Heart left ventricle (tissue), 16 donors: Measurements from ENCODE around the gene ZNF391. TPM values are rescaled to one million over a fixed set of nuclear protein-coding genes. Genes with fewer than 3 reads are reported as not detected.

Experiments
- ATAC-seq, 4 donors: fragments of 200-7000 bp; cut with Tn5 transposase; one replicate each; pipeline ENCODE4 v1.9.1; 2020 to 2022; ENCODE audit warnings: moderate library complexity in 4 of 4, mild to moderate bottlenecking in 3 of 4, moderate number of reproducible peaks in 1 of 4
- DNase-seq, 5 donors: peaks; one replicate each; pipeline ENCODE4 v3.0.0-alpha.2; 2020
- H3K27ac ChIP-seq, 12 donors: fragments of 200-600 bp; sonication (generic) in 4 of 12; one replicate each; pipeline versions ENCODE4 v1.5.0 to v1.8.0; 2016 to 2022; ENCODE audit warnings: mild to moderate bottlenecking in 2 of 12
- H3K27me3 ChIP-seq, 9 donors: fragments of 200-600 bp; sonication (generic) in 2 of 9; one replicate each; pipeline versions ENCODE4 v1.5.1 to v1.8.0; 2016 to 2022; ENCODE audit warnings: mild to moderate bottlenecking in 3 of 9
- H3K36me3 ChIP-seq, 9 donors: fragments of 200-600 bp; sonication (generic) in 2 of 9; one replicate each; pipeline versions ENCODE4 v1.5.0 to v1.8.0; 2018 to 2022; ENCODE audit warnings: mild to moderate bottlenecking in 2 of 9
- H3K4me1 ChIP-seq, 12 donors: fragments of 200-600 bp; sonication (generic) in 4 of 12; one replicate each; pipeline versions ENCODE4 v1.5.0 to v1.8.0; 2016 to 2022; ENCODE audit warnings: mild to moderate bottlenecking in 3 of 12
- H3K4me3 ChIP-seq, 12 donors: fragments of 200-600 bp; sonication (generic) in 4 of 12; one replicate each; pipeline versions ENCODE4 v1.5.0 to v1.8.0; 2017 to 2022; ENCODE audit warnings: mild to moderate bottlenecking in 9 of 12, moderate library complexity in 4 of 12
- H3K9me3 ChIP-seq, 12 donors: fragments of 200-600 bp; sonication (generic) in 4 of 12; one replicate each; pipeline versions ENCODE4 v1.5.0 to v1.8.0; 2016 to 2022; ENCODE audit warnings: mild to moderate bottlenecking in 1 of 12
- CTCF ChIP-seq, 12 donors: fragments of 200-600 bp; sonication (generic) in 4 of 12; IDR thresholded peaks; one replicate each; pipeline versions ENCODE4 v1.5.0 to v1.8.0; 2018 to 2022; ENCODE audit warnings: antibody characterized with exemption in 12 of 12, mild to moderate bottlenecking in 5 of 12
- POLR2A ChIP-seq, 2 donors: fragments of 450-650 bp; IDR thresholded peaks; one replicate each; pipeline ENCODE4 v1.6.1; 2017; ENCODE audit warnings: antibody characterized with exemption in 2 of 2, mild to moderate bottlenecking in 2 of 2, moderate library complexity in 2 of 2
- WGBS, 4 donors: extraction: QIAGEN DNeasy Blood & Tissue Kit in 2 of 4; methylation state at CpG; one replicate each; pipeline versions ENCODE4 v1.1.5 to v1.1.7; 2013 to 2018; 5-methylcytosine and 5-hydroxymethylcytosine counted together
- intact Hi-C, 10 donors: fragments of 100-400 bp; cut with DNase I; formaldehyde crosslinking; loops; one replicate each; pipeline versions ENCODE4 v1.11.1 to v1.14.2; 2022
- polyA plus RNA-seq, 2 donors: library from polyadenylated mRNA; stranded (reverse); fragments of 200-250 nt; gene quantifications; one replicate each; pipeline ENCODE4 v1.2.3, GENCODE V29; 2013
- total RNA-seq, 9 donors: library from RNA; depleted of rRNA in 2 of 9; stranded (reverse); fragments of >200 nt in 2 of 9; fragmentation: NEBNext Ultra II Directional in 3 of 9; extraction: Animal tissue kit (Norgen Biotek cat#: 25700) in 3 of 9; gene quantifications; one replicate each; pipeline versions ENCODE4 v1.1.0 to v1.2.4, GENCODE V29; 2016 to 2023
- donor health status: ischemic (EF 13 %, LVEDD 7.1; RV severe dilation, severe dysfunction).
- donor health status: healthy with polysubstance abuse.
- donor health status: DM: no; HTN: yes; CAD: no.
- donor health status: DM: no; HTN: no; CAD: no.
- donor health status: ischemic (EF 25% LVEDD 6.9; RV normal size, moderate dysfunction).
- donor health status: ischemic (EF 25% LVEDD 5.7; RV mildly dilated, moderate dysfunction).
- donor health status: healthy.
- donor health status: DM: yes; HTN: yes; CAD: no.
- donor health status: ischemic (EF 35%, LVEDD 5.7; RV mildly dilated, moderate dysfunction).
- donor health status: nonischemic (EF 11% LVEDD 7.7; RV severe dilation, severe dysfunction).
- donor health status: DM: yes; HTN: yes; CAD: no.
- donor health status: PGD.
- donor health status: ischemic (EF 29% LVEDD 5.4; RV normal size, mild dysfunction).
- donor health status: nonischemic (EF 23%, LVEDD 6.1; RV moderate dilation, normal function).

ZNF391 gene
- total and polyA plus RNA-seq, 11 donors: 0.26 to 1.5 (median 0.69) TPM

DNA sequence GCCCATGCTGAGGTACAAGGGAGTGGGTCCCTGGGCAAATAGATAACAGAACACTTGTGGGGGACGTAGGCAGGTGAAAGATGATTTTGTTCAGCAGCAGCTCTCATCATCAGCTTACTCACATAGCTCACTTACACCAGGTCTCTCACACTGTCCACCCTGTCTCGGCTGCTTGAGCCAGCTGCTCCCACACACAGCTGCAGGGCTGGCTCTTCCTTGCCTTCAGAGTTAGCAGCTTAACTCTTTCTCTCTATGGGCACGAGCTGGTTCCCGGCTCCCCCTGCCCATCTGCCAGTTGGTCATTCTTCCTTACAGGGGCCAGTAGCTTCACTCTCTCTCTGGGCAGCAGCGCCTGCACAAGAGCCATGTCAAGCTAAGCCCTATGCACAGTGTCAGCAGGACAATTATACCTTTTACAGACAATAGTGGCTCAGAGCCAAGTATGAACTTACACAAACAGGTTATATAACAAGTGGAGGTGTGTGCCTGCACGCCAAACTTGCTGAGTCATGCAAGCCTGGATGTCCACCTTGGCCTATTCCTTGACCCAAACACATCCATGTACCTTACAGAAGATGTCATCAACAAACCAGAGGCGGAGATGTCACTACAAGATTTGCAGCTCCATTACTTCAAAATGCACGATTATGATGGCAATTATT is 18.7 kb downstream of the ZNF391 start:
- TF ChIP-seq POLR2A (IDR thresholded peaks at IDR 0.05): no peak
- no peak for TF ChIP-seq CTCF (IDR thresholded peaks at IDR 0.05)
- Histone ChIP-seq H3K4me1 (no peaks in the 10 kb centered on the region), H3K36me3 (peaks cover 0 to 2% (median 0%) of the 10 kb centered on the region in 9 donors), H3K4me3 (no peak overlapping the region), H3K9me3 (peaks cover 0 to 18% (median 7%) of the 10 kb centered on the region in 12 donors), H3K27me3 (no peaks in the 10 kb centered on the region), H3K27ac (no peak overlapping the region)
- 64 to 80% (median 73%) methylated on average over 8 of the region's 8 CpGs for WGBS, 4 donors
- intact Hi-C loops: no loop called here
- ATAC-seq (no peak), DNase-seq (no peak)

GRCh38 chr6:27414300-27414699 is 25.7 kb downstream of the ZNF391 start:
- no peaks in the 10 kb centered on the region for H3K36me3 ChIP-seq
- intact Hi-C loops: no loop called here
- no peaks in the 10 kb centered on the region for H3K27me3 ChIP-seq
- no peak overlapping the region for H3K27ac ChIP-seq
- no peaks in the 10 kb centered on the region for H3K4me1 ChIP-seq
- TF ChIP-seq CTCF (IDR thresholded peaks at IDR 0.05) (no peak), POLR2A (IDR thresholded peaks at IDR 0.05) (no peak)
- DNase-seq (no peak), ATAC-seq (no peak)
- H3K4me3 ChIP-seq: no peak overlapping the region
- peaks cover 0 to 4% (median 0%) of the 10 kb centered on the region in 12 donors for H3K9me3 ChIP-seq
- 84 to 88% (median 86%) methylated on average over 4 of the region's 4 CpGs for WGBS, 4 donors

GRCh38 chr6:27414996-27415395 is 26.4 kb downstream of the ZNF391 start:
- WGBS, 4 donors: 83 to 92% (median 88%) methylated on average over 1 of the region's 1 CpG
- Histone ChIP-seq H3K4me1 (no peaks in the 10 kb centered on the region), H3K36me3 (no peaks in the 10 kb centered on the region), H3K9me3 (peaks cover 0 to 4% (median 0%) of the 10 kb centered on the region in 12 donors), H3K4me3 (no peak overlapping the region), H3K27ac (no peak overlapping the region), H3K27me3 (peaks cover 0 to 3% (median 0%) of the 10 kb centered on the region in 9 donors)
- TF ChIP-seq POLR2A (IDR thresholded peaks at IDR 0.05) (no peak), CTCF (IDR thresholded peaks at IDR 0.05) (no peak)
- ATAC-seq (no peak), DNase-seq (no peak)
- intact Hi-C loops: no loop called here

DNA sequence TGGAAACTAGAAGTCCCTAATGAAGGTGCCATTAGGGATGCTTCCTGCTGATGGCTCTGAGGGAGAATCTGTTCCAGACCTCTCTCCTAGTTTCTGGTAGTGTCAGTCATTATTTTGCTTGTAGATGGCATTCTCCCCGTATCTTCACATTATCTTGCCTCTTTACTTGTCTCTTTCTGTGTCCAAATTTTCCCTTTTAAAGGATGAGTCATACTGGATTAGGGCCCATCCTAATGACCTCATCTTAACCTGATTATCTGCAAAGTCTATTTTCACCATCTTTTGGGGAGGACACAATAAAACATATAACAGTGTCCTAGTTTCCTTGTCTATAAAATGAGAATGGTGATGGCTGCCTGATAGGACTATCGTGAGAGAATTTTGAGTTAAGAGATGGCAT is 27.3 kb downstream of the ZNF391 start:
- Histone ChIP-seq H3K4me3 (no peak overlapping the region), H3K9me3 (peaks cover 0 to 4% (median 0%) of the 10 kb centered on the region in 12 donors), H3K36me3 (no peaks in the 10 kb centered on the region), H3K4me1 (no peaks in the 10 kb centered on the region), H3K27me3 (peaks cover 0 to 5% (median 0%) of the 10 kb centered on the region in 9 donors), H3K27ac (no peak overlapping the region)
- intact Hi-C loops: no loop called here
- no peak for ATAC-seq
- no peak for TF ChIP-seq CTCF (IDR thresholded peaks at IDR 0.05)
- TF ChIP-seq POLR2A (IDR thresholded peaks at IDR 0.05): no peak
- DNase-seq: no peak
- 76 to 90% (median 80%) methylated on average over 2 of the region's 2 CpGs for WGBS, 4 donors
